Activated CD4-positive, alpha-beta T cell treated with anti-CD3 and anti-CD28 coated beads, Interleukin-2, amount 50 U/mL, for 24 hours (primary cell): ENCODE results near the gene HMGCS2.
"Not testable (repeated sequence)": the region's sequence is repeated elsewhere in the genome, so short reads cannot be mapped to it uniquely, and the experiment has no call there.

Experiments
- DNase-seq, 2 donors: peaks; one replicate each; pipeline ENCODE4 v3.0.0-alpha.2; 2020; ENCODE audit warnings: low read depth in 1 of 2, low spot score in 1 of 2

HMGCS2 gene

DNA sequence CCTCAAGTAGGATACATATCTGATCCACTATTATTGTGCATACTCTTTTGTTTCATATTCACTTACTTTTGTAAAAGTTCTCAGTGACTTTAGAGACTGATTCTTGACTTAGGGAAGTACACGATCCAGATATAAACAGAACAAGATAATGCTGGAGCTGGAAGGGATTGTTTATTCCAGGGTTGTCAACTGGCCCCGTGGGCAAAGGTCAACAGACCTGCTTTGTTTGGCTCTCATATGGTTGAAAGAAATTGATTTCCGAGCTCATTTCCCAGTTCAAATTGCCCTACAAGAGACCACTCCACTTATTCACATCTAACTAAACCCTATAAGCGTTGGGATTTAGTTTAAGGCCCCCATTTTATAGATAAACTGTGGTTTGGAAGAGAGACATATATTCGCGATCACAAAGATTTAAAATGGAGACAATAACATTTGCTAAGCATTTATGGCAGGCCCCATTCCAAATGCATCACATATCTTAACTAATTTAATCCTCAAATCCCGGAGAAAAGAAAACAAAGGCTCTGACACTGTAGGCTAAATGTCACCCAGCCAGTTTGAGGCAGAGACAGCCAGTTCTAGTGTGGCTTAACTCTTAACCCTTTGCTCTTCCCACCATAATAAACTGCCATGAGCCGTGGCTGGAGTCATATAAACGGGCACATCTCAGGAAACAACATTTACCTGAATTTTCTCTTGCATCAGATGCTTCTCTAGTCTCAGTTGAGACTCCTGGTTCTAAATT is 21.9 kb upstream of the HMGCS2 start:
- DNase-seq, result no peak

DNA sequence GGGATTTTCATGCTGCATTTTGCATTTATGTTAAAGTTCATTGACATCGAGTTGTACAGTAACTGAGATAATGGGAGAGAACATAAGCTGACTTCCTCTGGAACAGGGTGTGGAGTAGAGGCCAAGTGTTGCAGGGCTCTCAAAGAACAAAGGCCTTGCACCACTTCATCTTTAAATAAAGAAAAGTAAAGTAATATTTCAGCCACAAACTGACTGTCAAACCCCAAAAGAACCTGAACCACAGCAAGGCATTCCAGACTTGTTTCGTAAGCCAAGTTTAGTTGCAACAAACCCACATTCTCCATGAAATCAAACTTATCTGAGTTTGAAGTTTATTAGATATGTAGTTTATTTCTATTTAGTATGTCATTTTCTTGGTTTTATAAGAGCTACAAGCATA is 19.1 kb upstream of the HMGCS2 start:
- no peak for DNase-seq

DNA sequence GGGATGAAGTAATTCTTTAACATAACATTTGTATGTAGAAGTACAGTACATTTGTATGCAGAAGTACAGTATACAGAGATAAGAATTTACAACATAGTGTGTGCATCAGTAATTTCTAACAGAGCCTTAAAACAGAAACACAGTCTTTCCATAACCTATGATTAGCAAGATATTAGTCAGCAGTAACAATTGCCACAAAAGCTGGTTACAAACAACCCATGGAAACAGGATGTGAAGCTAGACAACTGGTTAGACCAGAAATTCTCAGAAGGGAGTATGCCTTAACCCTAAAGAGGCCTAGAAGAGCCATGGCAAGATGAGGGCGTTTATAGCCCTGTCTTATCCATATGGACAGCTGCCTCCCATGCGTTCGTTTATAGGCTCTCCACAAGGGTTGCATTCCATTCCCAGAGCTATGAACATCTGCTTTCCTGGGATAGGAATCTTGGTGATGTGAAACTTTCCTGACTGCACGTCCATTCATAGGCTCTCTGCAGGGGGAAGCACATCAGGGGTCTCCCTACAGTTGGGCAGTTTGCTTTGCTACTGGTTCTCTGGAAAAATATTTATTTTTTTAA is 17.9 kb upstream of the HMGCS2 start:
- DNase-seq, result not testable (repeated sequence)

DNA sequence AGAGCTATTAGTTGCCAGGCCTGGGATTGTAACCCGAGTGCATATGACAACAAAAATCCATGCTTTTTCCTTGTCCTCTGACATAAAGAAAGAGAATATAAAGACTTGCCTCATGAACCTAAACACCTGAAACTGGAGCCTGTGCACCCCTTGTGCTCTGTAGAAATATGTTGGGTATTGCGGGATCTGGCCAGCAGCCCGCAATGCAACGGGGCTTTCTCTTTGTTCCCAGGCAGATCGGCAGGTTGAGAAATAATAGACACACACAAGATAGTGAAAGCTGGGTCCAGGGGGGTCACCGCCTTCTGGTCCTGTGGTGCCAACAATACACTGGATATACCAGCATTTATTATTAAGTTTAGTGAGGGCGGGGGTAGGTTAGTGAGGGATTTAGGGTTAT is 17.3 kb upstream of the HMGCS2 start:
- DNase-seq, result not testable (repeated sequence)

DNA sequence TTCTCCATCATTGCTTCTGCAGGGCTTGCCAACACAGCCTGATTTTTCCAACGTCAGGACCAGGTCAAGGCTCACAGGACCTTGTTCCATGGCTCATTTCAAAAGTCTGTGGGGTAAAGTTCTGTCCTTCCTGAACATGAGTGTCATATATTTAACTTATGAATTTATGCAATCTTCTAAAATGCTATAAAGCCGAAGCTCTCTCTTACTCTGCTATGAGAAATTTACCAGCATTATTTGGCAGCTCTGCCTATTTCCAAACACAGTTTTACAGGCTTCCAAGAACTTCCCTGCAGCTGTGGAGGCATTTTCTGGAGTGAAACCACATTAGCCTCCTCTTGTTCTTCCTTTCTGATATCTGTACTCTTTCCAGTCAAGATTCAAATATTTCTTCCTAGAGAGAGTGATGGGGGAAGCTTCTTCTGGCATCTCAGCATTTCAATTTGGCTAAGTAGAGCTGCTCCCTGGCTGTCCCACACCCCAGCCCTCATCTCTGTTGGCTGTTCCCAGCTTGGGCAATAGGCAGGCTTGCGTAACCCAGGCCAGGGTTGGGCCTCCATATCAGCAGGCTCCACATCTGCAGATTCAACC is 15.6 kb upstream of the HMGCS2 start:
- no peak for DNase-seq

DNA sequence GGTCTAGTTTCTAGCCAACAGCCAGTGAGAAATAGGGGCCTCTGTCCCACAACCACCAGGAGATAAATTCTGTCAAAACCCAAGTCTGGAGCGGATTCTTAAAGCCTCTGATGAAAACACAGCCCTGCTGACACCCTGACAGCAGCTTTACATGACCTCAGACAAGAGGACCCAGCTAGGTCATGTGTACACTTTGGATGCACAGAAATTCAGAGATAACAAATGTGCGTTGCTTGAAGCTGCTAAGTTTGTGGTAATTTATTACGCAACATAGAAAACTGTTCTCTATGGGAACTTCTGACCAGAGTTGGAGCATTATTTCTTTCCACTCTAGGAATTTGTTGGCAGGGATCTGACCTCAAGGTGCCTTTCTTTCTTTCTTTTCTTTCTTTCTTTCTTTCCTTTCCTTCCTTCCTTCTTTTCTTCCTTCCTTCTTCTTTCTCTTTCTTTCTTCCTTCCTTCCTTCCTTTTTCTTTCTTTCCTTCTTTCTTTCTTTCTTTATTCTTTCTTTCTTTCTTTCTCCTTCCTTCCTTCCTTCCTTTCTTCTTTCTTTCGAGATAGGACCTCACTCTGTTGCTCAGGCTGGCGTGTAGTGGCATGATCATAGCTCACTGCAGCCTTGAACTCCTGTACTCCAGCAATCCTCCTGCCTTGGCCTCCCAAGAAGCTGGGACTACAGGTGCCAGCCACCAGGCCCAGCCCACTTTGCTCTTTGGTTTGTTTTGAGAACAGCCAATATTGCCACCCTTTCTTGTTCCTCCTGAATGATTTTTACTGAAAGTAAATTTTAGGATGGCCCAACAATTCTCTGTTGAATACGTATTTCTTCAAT is 14.9 kb upstream of the HMGCS2 start:
- no peak for DNase-seq

DNA sequence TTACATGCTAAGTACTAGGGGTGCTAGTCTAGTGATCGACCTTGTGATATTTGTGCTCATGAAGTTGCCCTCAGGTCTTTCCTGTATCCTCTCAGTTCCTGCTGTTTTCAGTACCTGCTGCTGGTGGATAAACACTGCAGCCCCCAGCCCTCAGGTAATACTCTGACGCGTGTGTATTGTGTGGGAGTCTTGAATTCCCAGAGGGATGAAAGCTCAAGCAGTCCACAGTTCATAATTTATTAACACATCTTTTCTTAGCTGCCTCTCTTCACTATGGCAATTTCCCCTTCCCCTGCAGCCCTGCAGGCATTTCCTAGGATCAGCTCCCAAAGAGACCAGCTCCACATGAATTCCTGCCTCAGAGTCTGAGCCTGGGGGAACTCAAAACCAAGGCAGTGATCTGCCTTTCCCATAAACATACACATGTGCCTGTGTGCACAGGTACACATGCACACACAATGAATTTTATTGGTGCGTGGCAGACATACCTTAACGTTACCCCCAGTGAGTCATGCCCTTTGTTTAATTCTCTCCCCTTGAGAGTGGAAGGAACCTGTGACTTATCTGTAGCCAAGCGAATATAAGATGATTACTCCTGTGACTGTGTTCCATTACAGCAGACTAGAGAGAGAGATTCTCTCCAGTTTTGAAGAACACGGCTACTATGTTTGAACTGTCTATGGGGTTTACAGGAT is 14.1 kb upstream of the HMGCS2 start:
- DNase-seq, result no peak

DNA sequence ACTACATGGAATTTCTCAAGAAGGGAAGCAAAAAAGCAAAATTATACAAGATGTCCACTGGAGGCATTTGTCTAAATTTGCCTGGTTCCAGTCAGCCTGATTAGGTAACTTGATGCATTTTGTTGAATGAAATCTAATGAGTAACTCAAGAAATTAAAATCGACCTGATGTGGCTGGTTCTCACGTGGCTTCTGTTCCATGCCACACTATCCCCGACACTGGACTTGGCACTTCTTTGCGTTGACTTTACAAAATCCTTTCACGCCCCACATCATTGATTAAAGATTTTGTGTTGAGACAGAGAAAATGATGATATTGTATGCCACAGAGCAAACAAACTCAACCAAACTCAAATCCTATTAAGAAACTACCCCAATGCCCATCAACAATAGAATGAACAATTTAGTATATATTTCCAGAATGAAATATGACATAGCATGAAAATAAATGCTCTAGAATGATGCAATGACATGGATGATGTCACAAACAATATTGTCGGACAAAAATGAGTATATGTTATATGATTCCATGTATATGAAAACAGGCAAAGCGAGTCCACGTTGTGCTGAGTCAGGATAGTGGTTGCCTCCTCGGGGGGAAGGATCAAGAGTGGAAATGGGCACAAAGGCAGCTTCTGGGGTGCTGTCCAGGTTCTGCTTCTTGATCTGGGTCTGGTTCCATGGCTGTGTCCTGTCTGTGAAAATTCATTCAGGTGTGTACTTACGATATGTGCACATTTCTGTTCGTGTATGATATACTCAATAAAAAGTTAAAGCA is 12.9 kb upstream of the HMGCS2 start:
- no peak for DNase-seq

DNA sequence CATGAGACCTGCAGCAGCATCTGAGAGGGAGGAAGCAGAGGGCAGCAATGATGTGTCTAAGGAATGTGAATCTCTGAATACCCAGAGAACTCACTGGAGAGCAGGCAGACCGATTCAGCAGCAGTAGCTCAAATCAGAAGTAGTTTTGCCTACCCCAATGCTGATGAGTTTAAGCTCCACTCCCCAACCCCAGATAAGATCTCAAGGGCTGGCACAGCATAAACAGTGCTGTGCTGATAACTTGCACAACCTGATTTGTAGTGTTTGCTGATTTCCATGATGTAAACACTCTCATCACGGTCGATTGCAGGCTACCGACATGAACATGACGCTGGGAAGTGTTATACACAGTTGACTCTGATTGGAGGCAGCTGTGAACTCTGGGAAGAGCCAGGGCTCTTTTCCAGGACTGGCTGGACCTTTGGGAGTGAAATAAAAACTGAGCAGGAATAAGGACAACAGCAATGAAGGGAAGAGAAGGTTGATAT is 11.2 kb upstream of the HMGCS2 start:
- no peak for DNase-seq

DNA sequence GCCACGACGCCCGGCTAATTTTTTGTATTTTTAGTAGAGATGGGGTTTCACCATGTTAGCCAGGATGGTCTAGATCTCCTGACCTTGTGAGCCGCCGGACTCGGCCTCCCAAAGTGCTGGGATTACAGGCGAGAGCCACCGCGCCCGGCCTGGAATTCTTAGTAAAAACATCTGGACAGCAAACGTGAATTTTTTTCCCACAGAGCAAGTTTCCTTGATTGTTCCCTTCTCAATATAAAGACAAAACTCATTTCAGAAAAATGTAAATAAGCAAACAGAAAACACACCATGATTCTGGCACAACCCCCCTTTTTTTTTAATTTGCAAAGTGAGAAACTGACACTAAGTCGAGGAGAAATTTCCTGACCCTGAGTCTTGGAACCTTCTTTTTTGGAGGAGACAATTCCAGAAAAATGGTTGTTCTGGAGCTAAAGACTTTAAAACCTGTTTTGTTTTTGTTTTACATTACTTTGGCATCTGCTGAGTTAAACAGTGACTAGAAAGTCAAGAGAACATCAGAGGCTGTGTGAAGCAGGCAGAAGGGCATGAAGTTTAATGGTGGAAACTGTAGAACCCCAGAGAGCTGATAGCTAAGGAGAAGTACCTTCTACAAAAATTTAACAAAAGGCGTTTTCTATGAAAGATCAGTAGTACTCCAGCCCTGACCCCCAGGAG is 10.3 kb upstream of the HMGCS2 start:
- no peak for DNase-seq

DNA sequence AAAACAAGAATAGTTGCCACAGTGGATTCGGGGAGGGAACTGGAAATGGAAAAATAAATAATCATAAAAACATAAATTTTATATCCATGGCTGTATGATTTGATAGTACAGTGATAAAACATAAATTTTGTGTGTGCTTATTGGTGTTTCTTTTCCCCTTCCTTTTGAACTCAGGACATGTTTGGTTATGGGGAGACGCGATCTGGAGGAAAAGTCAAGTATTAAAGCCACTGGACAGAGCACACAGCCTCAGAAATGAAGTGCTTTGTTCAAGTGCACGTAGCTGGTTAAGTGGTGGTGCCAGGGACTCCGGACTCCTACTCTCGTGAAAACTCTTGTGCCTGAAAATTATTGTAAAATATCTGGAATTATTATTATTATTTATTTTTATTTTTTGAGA is 9.7 kb upstream of the HMGCS2 start:
- no peak for DNase-seq

DNA sequence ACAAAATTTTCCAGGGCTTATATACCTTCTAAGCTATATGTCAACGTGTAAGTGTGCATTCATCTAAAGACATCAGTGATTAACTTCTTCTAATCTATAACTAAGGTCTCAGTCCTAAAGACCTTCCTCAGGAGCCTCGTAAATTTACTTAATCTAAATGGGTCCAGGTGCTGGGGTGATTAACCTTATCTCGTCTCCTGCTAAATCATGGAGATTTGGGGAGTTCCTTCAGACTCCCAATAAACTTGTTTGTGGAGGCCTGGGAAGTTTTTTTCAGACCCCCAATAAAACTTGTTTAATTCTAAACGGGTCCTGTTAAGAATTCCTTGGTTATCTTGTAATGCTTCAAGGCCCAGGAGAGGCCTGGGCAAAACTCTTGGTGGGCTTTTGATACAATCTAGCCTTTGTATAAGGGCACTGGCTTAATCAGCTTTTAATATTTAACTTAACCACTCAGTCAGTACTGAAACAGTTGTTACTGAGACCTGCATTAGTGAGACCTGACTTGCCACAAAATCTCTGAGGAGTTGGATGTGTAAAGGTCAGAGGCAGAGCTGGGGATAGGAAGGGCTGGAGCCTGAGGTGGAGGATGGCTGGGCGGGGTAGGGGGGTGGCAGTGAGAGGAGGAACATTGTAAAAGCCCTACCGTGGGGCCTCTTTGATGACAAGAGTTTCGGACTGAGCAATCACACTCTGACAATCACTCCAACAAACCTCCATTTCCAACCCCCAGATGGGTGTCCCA is 6.2 kb upstream of the HMGCS2 start:
- no peak for DNase-seq

DNA sequence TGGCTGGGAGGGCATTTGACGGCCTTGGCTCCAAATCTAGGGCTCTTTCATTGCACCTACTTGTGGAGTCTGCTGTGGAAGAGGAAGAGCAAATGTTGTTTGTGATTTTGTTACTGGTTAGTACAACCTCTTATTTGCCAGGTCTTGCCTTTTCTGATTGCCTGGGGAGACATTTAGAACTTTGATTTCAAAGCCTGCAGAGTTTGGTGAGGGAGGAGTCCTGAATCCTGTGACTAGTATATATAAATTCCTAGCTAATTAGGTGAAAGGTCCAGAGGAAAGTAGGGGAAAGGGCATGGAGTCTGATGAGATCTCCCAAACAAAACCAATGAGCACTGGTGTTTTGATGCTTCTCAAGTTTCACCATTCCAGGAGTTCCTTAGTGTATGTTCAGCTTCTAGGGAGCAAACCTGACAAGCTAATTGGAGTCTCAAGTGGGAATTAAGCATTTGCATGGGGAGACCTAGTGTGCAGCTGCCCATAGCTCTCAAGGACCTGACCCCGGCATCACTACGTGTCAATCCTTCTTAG is 5.1 kb upstream of the HMGCS2 start:
- no peak for DNase-seq

DNA sequence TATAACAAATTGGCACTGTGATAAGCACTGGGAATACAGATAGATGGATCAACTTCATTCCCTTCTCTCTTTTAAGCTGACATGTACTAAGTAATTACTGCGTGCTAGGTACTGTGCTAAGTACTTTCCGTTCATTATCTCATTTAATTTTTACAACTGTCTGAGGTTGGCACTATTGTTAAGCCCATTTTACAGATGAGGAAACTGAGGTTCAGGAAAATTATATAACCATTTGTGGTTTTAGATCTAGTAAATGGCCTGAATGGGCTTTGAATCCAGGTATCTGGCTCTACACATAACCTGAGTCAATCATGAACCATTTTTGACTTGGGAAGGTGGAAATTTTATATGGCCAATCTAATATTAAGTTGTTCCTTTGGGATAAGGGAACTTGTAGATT is 3.6 kb upstream of the HMGCS2 start:
- no peak for DNase-seq

DNA sequence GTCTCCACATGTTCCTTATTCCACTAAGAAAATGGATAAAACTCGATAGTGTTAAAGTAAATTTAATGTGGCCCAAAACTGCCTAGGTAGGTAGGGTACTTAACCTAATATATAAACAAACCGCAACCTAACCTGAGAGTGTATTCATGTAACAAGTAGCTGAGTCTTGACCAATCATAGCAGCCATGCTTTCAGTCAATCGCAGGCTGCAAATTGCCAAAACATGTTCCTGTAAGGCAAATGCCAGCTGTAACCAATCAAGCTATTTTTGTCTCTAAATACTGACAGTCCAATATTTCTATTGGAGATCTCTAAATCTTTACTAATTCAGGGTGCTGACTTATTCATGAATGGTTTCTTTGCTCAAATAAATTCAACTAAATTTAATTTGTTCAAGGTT is 3.1 kb upstream of the HMGCS2 start:
- no peak for DNase-seq

DNA sequence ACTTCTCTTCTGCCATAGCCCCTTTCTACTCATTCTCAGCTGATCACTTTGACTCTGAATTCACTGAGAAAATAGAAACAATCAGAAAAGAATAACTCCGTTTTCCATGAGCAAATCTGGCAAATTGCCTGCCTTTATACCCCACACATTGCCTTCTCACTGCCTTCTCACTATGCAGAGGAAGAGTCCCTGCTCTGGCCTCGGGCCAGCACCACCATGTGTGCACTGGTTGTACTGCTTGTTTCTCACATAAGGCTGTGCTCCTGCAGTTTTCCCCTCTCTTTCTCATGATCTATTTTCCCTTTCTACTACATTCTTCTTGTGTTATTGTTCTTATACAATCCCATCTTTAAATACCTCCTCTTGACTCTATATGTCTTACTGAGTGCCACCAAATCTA is 2.3 kb upstream of the HMGCS2 start:
- DNase-seq, result no peak

DNA sequence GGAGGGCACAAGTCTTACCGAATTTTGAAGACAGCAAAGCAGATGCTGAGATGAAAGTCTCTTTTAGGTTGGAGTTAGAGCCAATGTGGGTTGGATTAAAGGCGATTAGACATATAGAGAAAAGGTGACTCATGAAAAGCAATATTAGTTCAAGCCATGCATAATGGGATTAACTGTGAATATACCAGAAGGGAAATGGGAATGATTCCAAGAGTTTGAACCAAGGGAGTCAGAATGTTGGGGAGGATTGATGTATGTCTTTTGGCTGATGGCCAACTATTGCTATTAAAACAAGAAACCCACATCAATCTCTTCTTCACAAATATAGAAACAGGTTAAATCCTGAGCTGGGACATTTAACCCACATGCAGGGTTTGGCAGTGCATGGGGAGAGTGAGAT is 1.2 kb downstream of the HMGCS2 start:
- DNase-seq, result no peak

DNA sequence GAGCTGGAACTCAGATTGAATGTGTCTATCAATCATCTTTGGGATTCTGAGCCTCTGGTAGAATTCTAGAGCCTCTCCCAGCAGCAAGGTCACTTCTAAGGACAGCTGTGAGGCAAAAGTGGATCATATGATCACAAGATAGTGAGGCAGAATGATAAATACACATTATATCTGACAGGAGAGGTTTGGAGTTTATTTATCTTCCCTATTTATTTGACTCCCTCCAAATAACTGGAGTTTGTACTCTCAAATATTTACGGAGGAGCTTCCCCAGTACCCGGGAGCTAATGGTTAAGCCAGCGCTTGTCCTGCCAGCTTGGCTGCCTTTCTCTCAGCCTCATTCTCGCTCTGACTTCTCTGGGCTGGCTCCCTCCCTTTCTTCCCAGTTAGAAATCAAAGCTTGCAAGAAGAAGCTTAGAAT is 2.3 kb downstream of the HMGCS2 start:
- DNase-seq, result no peak

DNA sequence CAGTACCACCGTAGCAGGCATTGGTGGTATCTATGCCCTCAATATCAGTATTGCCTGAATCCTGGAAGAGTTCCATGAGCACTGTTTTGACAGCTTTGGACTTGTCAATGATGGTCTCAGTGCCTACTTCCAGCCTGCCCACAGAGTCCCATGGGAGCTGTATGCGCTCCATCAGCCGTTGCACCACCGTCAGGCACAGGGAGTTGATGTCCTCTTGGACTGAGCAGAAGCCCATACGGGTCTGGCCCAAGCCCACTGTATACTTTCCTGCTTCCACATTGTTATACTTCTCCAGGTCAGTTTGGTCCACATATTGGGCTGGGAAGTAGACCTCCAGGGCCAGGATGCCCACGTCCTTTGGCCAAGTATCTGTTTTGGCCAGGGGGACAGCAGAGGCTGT is 4.5 kb downstream of the HMGCS2 start:
- no peak for DNase-seq
